Osteocyte (in vitro differentiated cells): ENCODE data around the gene KCNT1. TPM values are rescaled to one million over a fixed set of nuclear protein-coding genes. Genes with fewer than 3 reads are reported as not detected.

Experiments used
- DNase-seq: peaks from one replicate; pipeline ENCODE4 v3.0.0; 2021; ENCODE audit warnings: mixed read lengths; ENCODE audit not compliant: unreplicated experiment; ENCODE audit errors: extremely low spot score
- H3K27ac Mint-ChIP-seq: one replicate; pipeline ENCODE4 v1.8.0; 2021; ENCODE audit warnings: mild to moderate bottlenecking, mixed read lengths; ENCODE audit not compliant: unreplicated experiment
- H3K27me3 Mint-ChIP-seq: one replicate; pipeline ENCODE4 v1.8.0; 2021; ENCODE audit warnings: mixed read lengths; ENCODE audit not compliant: unreplicated experiment
- H3K36me3 Mint-ChIP-seq: one replicate; pipeline ENCODE4 v1.8.0; 2021; ENCODE audit warnings: mixed read lengths; ENCODE audit not compliant: unreplicated experiment
- H3K4me1 Mint-ChIP-seq: one replicate; pipeline ENCODE4 v1.8.0; 2021; ENCODE audit warnings: mixed read lengths; ENCODE audit not compliant: unreplicated experiment
- H3K4me3 Mint-ChIP-seq: one replicate; pipeline ENCODE4 v1.8.0; 2021; ENCODE audit warnings: mild to moderate bottlenecking, moderate library complexity, mixed read lengths; ENCODE audit not compliant: unreplicated experiment
- H3K9me3 Mint-ChIP-seq: one replicate; pipeline ENCODE4 v1.8.0; 2021; ENCODE audit warnings: mixed read lengths; ENCODE audit not compliant: unreplicated experiment
- total RNA-seq: library from RNA; stranded (reverse); gene quantifications from 2 replicates; pipeline ENCODE4 v1.2.1, GENCODE V29; 2021
- TF ChIP-seq, protein P1 (sequence below): fragments of 200-600 bp; sonication (generic); IDR thresholded peaks from 2 replicates; pipeline ENCODE4 v1.5.0; 2021; ENCODE audit warnings: antibody characterized with exemption, mild to moderate bottlenecking, moderate library complexity

Gene KCNT1
- total RNA-seq, 1 donor from 2014 or later, result not detected

DNA sequence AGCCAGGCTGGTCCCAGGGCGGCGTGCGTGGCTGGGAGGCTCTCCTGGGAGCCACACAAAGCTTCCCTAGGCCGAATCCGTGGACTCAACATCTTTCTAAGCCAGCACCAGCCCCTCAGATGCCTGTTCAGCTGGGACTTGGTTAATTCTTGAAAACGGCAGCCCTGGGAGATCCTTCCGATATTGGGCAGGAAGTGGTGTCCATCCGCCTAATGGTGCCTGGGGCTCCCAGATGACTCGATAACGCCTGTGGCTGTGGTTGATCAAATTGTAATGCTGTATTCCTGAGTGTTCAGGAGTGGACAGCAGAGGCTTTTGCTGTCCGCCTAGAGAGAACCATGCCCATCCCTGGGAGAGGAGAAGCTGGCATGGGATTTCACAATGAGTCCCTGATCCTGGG is 14.1 kb downstream of the KCNT1 start:
- TF ChIP-seq, protein P1, sequence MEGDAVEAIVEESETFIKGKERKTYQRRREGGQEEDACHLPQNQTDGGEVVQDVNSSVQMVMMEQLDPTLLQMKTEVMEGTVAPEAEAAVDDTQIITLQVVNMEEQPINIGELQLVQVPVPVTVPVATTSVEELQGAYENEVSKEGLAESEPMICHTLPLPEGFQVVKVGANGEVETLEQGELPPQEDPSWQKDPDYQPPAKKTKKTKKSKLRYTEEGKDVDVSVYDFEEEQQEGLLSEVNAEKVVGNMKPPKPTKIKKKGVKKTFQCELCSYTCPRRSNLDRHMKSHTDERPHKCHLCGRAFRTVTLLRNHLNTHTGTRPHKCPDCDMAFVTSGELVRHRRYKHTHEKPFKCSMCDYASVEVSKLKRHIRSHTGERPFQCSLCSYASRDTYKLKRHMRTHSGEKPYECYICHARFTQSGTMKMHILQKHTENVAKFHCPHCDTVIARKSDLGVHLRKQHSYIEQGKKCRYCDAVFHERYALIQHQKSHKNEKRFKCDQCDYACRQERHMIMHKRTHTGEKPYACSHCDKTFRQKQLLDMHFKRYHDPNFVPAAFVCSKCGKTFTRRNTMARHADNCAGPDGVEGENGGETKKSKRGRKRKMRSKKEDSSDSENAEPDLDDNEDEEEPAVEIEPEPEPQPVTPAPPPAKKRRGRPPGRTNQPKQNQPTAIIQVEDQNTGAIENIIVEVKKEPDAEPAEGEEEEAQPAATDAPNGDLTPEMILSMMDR, result no peak
- H3K36me3 Mint-ChIP-seq, result no peaks in the 10 kb centered on the region
- no peak overlapping the region for H3K27ac Mint-ChIP-seq
- no peaks in the 10 kb centered on the region for H3K9me3 Mint-ChIP-seq
- no peak for DNase-seq
- H3K4me3 Mint-ChIP-seq, result no peak overlapping the region
- H3K4me1 Mint-ChIP-seq, result no peaks in the 10 kb centered on the region
- peaks cover 24% of the 10 kb centered on the region for H3K27me3 Mint-ChIP-seq

DNA sequence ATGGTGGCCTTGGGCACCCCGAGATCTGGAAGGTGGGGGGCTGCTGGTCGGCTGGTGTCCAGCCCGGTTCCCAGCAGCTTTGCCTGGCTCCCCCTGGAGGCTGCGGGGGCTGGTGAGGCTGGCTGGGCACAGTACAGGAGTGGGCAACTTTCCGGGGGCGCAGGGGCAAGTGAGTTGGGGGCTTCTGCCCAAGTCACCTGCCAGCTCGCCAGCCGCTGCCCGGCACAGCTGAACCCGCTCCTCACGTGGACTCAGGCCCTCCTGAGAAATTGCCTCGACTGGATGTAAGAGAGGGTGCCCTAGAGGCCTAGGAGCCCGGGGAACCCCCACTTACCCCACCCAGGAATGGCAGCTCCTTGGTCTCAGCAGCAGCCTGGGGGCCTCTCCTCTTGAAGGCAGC is 15.4 kb downstream of the KCNT1 start:
- no peak overlapping the region for H3K4me3 Mint-ChIP-seq
- H3K27ac Mint-ChIP-seq, result no peak overlapping the region
- H3K36me3 Mint-ChIP-seq, result no peaks in the 10 kb centered on the region
- TF ChIP-seq, protein P1, result no peak
- peaks cover 24% of the 10 kb centered on the region for H3K27me3 Mint-ChIP-seq
- H3K9me3 Mint-ChIP-seq, result no peaks in the 10 kb centered on the region
- no peak for DNase-seq
- H3K4me1 Mint-ChIP-seq, result no peaks in the 10 kb centered on the region

GRCh38 chr9:135718616-135719015 is 16.6 kb downstream of the KCNT1 start:
- no peaks in the 10 kb centered on the region for H3K36me3 Mint-ChIP-seq
- H3K27me3 Mint-ChIP-seq, result peaks cover 20% of the 10 kb centered on the region
- H3K4me3 Mint-ChIP-seq, result no peak overlapping the region
- DNase-seq, result no peak
- H3K4me1 Mint-ChIP-seq, result no peaks in the 10 kb centered on the region
- TF ChIP-seq, protein P1, result no peak
- H3K9me3 Mint-ChIP-seq, result no peaks in the 10 kb centered on the region
- H3K27ac Mint-ChIP-seq, result no peak overlapping the region

- TF ChIP-seq, protein P1, result no peak
- peaks cover 18% of the 10 kb centered on the region for H3K27me3 Mint-ChIP-seq
- DNase-seq, result no peak
- H3K4me1 Mint-ChIP-seq, result no peaks in the 10 kb centered on the region
- H3K9me3 Mint-ChIP-seq, result no peaks in the 10 kb centered on the region
- no peak overlapping the region for H3K27ac Mint-ChIP-seq
- H3K36me3 Mint-ChIP-seq, result no peaks in the 10 kb centered on the region
- no peak overlapping the region for H3K4me3 Mint-ChIP-seq
Observed at GRCh38 chr9:135719472-135719871, 17.5 kb downstream of the KCNT1 start.

GRCh38 chr9:135722365-135722764 is 20.4 kb downstream of the KCNT1 start:
- H3K9me3 Mint-ChIP-seq, result no peaks in the 10 kb centered on the region
- no peak for DNase-seq
- TF ChIP-seq, protein P1, result no peak
- H3K27me3 Mint-ChIP-seq, result no peaks in the 10 kb centered on the region
- H3K4me1 Mint-ChIP-seq, result no peaks in the 10 kb centered on the region
- no peaks in the 10 kb centered on the region for H3K36me3 Mint-ChIP-seq
- no peak overlapping the region for H3K4me3 Mint-ChIP-seq
- no peak overlapping the region for H3K27ac Mint-ChIP-seq
